Measurements from ENCODE around the gene PLET1.

The PLET1 gene

GRCh38 chr11:112228706-112229105, 32.0 kb downstream of the PLET1 start:
- H3K9ac ChIP-seq (ENCODE audit: low read length): no peak overlapping the region
- H3K9me3 ChIP-seq (ENCODE audit: insufficient read depth, low read length): no peaks in the 10 kb centered on the region
- H3K4me3 ChIP-seq (ENCODE audit: low read length): no peak overlapping the region
- H3K27me3 ChIP-seq (ENCODE audit: low read depth, low read length): no peaks in the 10 kb centered on the region
- no peak overlapping the region for H2AFZ ChIP-seq (ENCODE audit: low read depth, low read length)
- peaks cover 9% of the 10 kb centered on the region for H3K36me3 ChIP-seq (replicated peaks; ENCODE audit: low read depth, low read length)
- TF ChIP-seq CTCF (IDR thresholded peaks at IDR 0.05; ENCODE audit: low read depth, low read length) (no peak), EZH2phosphoT487 (IDR thresholded peaks at IDR 0.05; ENCODE audit: low read depth) (no peak)
- H3K27ac ChIP-seq (ENCODE audit: low read length): no peak overlapping the region
- H3K4me1 ChIP-seq (ENCODE audit: low read length): peaks cover 9% of the 10 kb centered on the region
- no peak overlapping the region for H3K4me2 ChIP-seq (ENCODE audit: low read length)
- H4K20me1 ChIP-seq (ENCODE audit: insufficient read depth, low read length): no peaks in the 10 kb centered on the region
- H3K79me2 ChIP-seq (ENCODE audit: low read length): peaks cover 14% of the 10 kb centered on the region

GRCh38 chr11:112227471-112227870, 33.2 kb downstream of the PLET1 start:
- Histone ChIP-seq H3K36me3 (replicated peaks; ENCODE audit: low read depth, low read length) (peaks cover 6% of the 10 kb centered on the region), H3K27ac (ENCODE audit: low read length) (no peak overlapping the region), H4K20me1 (ENCODE audit: insufficient read depth, low read length) (no peaks in the 10 kb centered on the region), H3K4me2 (ENCODE audit: low read length) (peak overlapping the region; percentile 91), H3K9ac (ENCODE audit: low read length) (peak overlapping the region; percentile 96), H2AFZ (ENCODE audit: low read depth, low read length) (no peak overlapping the region), H3K4me1 (ENCODE audit: low read length) (peaks cover 9% of the 10 kb centered on the region), H3K4me3 (ENCODE audit: low read length) (peak overlapping the region; percentile 98), H3K27me3 (ENCODE audit: low read depth, low read length) (no peaks in the 10 kb centered on the region), H3K79me2 (ENCODE audit: low read length) (peaks cover 14% of the 10 kb centered on the region), H3K9me3 (ENCODE audit: insufficient read depth, low read length) (no peaks in the 10 kb centered on the region)
- no peak for TF ChIP-seq EZH2phosphoT487 (IDR thresholded peaks at IDR 0.05; ENCODE audit: low read depth)
- TF ChIP-seq CTCF (IDR thresholded peaks at IDR 0.05; ENCODE audit: low read depth, low read length): no peak

GRCh38 chr11:112226831-112227401, 33.7 kb downstream of the PLET1 start:
- no peaks in the 10 kb centered on the region for H3K9me3 ChIP-seq (ENCODE audit: insufficient read depth, low read length)
- TF ChIP-seq CTCF (IDR thresholded peaks at IDR 0.05; ENCODE audit: low read depth, low read length) (no peak), EZH2phosphoT487 (IDR thresholded peaks at IDR 0.05; ENCODE audit: low read depth) (no peak)
- peaks cover 9% of the 10 kb centered on the region for H3K4me1 ChIP-seq (ENCODE audit: low read length)
- H3K79me2 ChIP-seq (ENCODE audit: low read length): peaks cover 14% of the 10 kb centered on the region
- peak overlapping the region; percentile 98 for H3K4me3 ChIP-seq (ENCODE audit: low read length)
- H3K36me3 ChIP-seq (replicated peaks; ENCODE audit: low read depth, low read length): peaks cover 6% of the 10 kb centered on the region
- peak overlapping the region; percentile 66 for H3K27ac ChIP-seq (ENCODE audit: low read length)
- peak overlapping the region; percentile 96 for H3K9ac ChIP-seq (ENCODE audit: low read length)
- H4K20me1 ChIP-seq (ENCODE audit: insufficient read depth, low read length): no peaks in the 10 kb centered on the region
- H3K4me2 ChIP-seq (ENCODE audit: low read length): peak overlapping the region; percentile 91
- peak overlapping the region; percentile 89; the same call in 1 of the 2 replicates for H2AFZ ChIP-seq (ENCODE audit: low read depth, low read length)
- no peaks in the 10 kb centered on the region for H3K27me3 ChIP-seq (ENCODE audit: low read depth, low read length)

- no peaks in the 10 kb centered on the region for H3K27me3 ChIP-seq (ENCODE audit: low read depth, low read length)
- H3K9me3 ChIP-seq (ENCODE audit: insufficient read depth, low read length): no peaks in the 10 kb centered on the region
- peak within 1 kb of the TSS; percentile 89 for H2AFZ ChIP-seq (ENCODE audit: low read depth, low read length)
- H3K4me3 ChIP-seq (ENCODE audit: low read length): peak within 1 kb of the TSS; percentile 98
- H3K79me2 ChIP-seq (ENCODE audit: low read length): peaks cover 14% of the 10 kb centered on the region
- no peaks in the 10 kb centered on the region for H4K20me1 ChIP-seq (ENCODE audit: insufficient read depth, low read length)
- H3K36me3 ChIP-seq (replicated peaks; ENCODE audit: low read depth, low read length): peaks cover 6% of the 10 kb centered on the region
- H3K9ac ChIP-seq (ENCODE audit: low read length): peak within 1 kb of the TSS; percentile 96
- H3K4me2 ChIP-seq (ENCODE audit: low read length): peak within 1 kb of the TSS; percentile 91
- peaks cover 9% of the 10 kb centered on the region for H3K4me1 ChIP-seq (ENCODE audit: low read length)
- TF ChIP-seq CTCF (IDR thresholded peaks at IDR 0.05; ENCODE audit: low read depth, low read length) (no peak), EZH2phosphoT487 (IDR thresholded peaks at IDR 0.05; ENCODE audit: low read depth) (no peak)
- peak within 1 kb of the TSS; percentile 66 for H3K27ac ChIP-seq (ENCODE audit: low read length)
These were observed 34.4 kb downstream of the PLET1 start, which contains the start of gene PTS for GRCh38 chr11:112226062-112226830. Gene PTS, plus strand, starts transcription at chr11:112226428. Its CDS starts 16 bp downstream, at chr11:112226444.
